ENCODE data around the gene CAPN12.

Gene CAPN12

GRCh38 chr19:38710416-38710702, 33.9 kb downstream of the CAPN12 start:
- no peak overlapping the region for H3K9ac ChIP-seq (ENCODE audit: low read depth, low read length, poor library complexity, severe bottlenecking)
- H3K4me2 ChIP-seq (ENCODE audit: low read depth, low read length, poor library complexity, severe bottlenecking), result no peak overlapping the region
- no peaks in the 10 kb centered on the region for H3K9me3 ChIP-seq (ENCODE audit: insufficient read depth, low read depth, low read length)
- no peaks in the 10 kb centered on the region for H4K20me1 ChIP-seq (ENCODE audit: insufficient read depth, low read length, poor library complexity, severe bottlenecking)
- peaks cover 96% of the 10 kb centered on the region; the same call in 1 of the 2 replicates for H3K36me3 ChIP-seq (ENCODE audit: insufficient read depth, low read length)
- no peaks in the 10 kb centered on the region for H3F3A ChIP-seq (ENCODE audit: low read depth)
- H3K4me1 ChIP-seq (ENCODE audit: insufficient read depth, low read length, poor library complexity, severe bottlenecking), result no peaks in the 10 kb centered on the region
- H2AFZ ChIP-seq (ENCODE audit: low read length), result no peak overlapping the region
- no peaks in the 10 kb centered on the region for H3K27me3 ChIP-seq (ENCODE audit: insufficient read depth, low read length, poor library complexity, severe bottlenecking)
- H3K79me2 ChIP-seq (ENCODE audit: insufficient read depth, low read length), result no peaks in the 10 kb centered on the region
- H3K4me3 ChIP-seq (ENCODE audit: low read length, poor library complexity, severe bottlenecking), result no peak overlapping the region
- no peaks in the 10 kb centered on the region for H3K9me2 ChIP-seq (replicated peaks; ENCODE audit: low read depth, low read length)
- TF ChIP-seq, protein P1, sequence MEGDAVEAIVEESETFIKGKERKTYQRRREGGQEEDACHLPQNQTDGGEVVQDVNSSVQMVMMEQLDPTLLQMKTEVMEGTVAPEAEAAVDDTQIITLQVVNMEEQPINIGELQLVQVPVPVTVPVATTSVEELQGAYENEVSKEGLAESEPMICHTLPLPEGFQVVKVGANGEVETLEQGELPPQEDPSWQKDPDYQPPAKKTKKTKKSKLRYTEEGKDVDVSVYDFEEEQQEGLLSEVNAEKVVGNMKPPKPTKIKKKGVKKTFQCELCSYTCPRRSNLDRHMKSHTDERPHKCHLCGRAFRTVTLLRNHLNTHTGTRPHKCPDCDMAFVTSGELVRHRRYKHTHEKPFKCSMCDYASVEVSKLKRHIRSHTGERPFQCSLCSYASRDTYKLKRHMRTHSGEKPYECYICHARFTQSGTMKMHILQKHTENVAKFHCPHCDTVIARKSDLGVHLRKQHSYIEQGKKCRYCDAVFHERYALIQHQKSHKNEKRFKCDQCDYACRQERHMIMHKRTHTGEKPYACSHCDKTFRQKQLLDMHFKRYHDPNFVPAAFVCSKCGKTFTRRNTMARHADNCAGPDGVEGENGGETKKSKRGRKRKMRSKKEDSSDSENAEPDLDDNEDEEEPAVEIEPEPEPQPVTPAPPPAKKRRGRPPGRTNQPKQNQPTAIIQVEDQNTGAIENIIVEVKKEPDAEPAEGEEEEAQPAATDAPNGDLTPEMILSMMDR (conservative IDR thresholded peaks at IDR 0.05; ENCODE audit: low read length), result no peak
- TF ChIP-seq EZH2phosphoT487 (IDR thresholded peaks at IDR 0.05; ENCODE audit: borderline replicate concordance), result no peak

DNA sequence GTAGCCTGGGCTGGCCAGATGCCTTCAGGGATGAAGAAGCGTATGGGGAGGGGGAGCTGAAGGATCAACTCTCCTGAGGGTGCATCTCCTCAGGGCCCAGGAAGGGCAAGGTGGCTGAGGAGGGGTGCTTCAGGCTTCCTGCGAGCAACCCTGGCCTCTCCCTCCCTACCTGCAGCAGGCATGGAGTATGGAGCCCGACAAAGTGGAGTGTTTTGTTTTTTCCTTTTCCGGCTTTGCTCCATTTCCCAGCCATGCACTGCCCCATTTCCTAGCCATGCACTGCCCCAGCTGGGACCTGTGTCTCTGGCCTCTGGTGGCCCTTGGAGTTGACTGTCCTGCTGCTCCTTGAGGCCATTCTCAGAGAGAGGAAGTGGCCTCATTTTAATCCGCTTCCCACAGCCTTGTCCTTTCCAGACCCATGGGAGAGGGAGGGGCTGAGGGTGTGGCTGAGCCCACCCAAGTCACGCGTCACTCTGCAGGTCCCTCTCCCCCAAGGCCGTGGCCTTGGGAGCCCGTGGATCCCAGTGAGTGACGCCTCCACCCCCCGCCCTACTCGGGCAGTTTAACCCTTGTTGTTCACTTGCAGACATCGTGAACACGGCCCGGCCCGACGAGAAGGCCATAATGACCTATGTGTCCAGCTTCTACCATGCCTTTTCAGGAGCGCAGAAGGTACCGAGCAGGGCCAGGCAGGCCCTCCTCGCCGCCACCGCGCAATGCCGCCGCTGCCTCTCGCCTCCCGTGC, 34.4 kb downstream of the CAPN12 start:
- Histone ChIP-seq H4K20me1 (ENCODE audit: insufficient read depth, low read length, poor library complexity, severe bottlenecking) (no peaks in the 10 kb centered on the region), H3F3A (ENCODE audit: low read depth) (no peaks in the 10 kb centered on the region), H2AFZ (ENCODE audit: low read length) (no peak overlapping the region), H3K36me3 (ENCODE audit: insufficient read depth, low read length) (peaks cover 100% of the 10 kb centered on the region; the same call in 1 of the 2 replicates), H3K27me3 (ENCODE audit: insufficient read depth, low read length, poor library complexity, severe bottlenecking) (no peaks in the 10 kb centered on the region), H3K9ac (ENCODE audit: low read depth, low read length, poor library complexity, severe bottlenecking) (no peak overlapping the region), H3K9me3 (ENCODE audit: insufficient read depth, low read depth, low read length) (no peaks in the 10 kb centered on the region), H3K9me2 (replicated peaks; ENCODE audit: low read depth, low read length) (no peaks in the 10 kb centered on the region), H3K4me1 (ENCODE audit: insufficient read depth, low read length, poor library complexity, severe bottlenecking) (no peaks in the 10 kb centered on the region), H3K4me3 (ENCODE audit: low read length, poor library complexity, severe bottlenecking) (no peak overlapping the region), H3K4me2 (ENCODE audit: low read depth, low read length, poor library complexity, severe bottlenecking) (no peak overlapping the region), H3K79me2 (ENCODE audit: insufficient read depth, low read length) (no peaks in the 10 kb centered on the region)
- TF ChIP-seq, protein P1 (conservative IDR thresholded peaks at IDR 0.05; ENCODE audit: low read length), result no peak
- no peak for TF ChIP-seq EZH2phosphoT487 (IDR thresholded peaks at IDR 0.05; ENCODE audit: borderline replicate concordance)

GRCh38 chr19:38709119-38709518, 35.2 kb downstream of the CAPN12 start:
- TF ChIP-seq, protein P1 (conservative IDR thresholded peaks at IDR 0.05; ENCODE audit: low read length), result no peak
- no peak for TF ChIP-seq EZH2phosphoT487 (IDR thresholded peaks at IDR 0.05; ENCODE audit: borderline replicate concordance)
- Histone ChIP-seq H3K9me3 (ENCODE audit: insufficient read depth, low read depth, low read length) (no peaks in the 10 kb centered on the region), H3K4me1 (ENCODE audit: insufficient read depth, low read length, poor library complexity, severe bottlenecking) (no peaks in the 10 kb centered on the region), H3K4me3 (ENCODE audit: low read length, poor library complexity, severe bottlenecking) (no peak overlapping the region), H3K4me2 (ENCODE audit: low read depth, low read length, poor library complexity, severe bottlenecking) (no peak overlapping the region), H3K9ac (ENCODE audit: low read depth, low read length, poor library complexity, severe bottlenecking) (no peak overlapping the region), H4K20me1 (ENCODE audit: insufficient read depth, low read length, poor library complexity, severe bottlenecking) (no peaks in the 10 kb centered on the region), H3K27me3 (ENCODE audit: insufficient read depth, low read length, poor library complexity, severe bottlenecking) (no peaks in the 10 kb centered on the region), H3K9me2 (replicated peaks; ENCODE audit: low read depth, low read length) (no peaks in the 10 kb centered on the region), H3K79me2 (ENCODE audit: insufficient read depth, low read length) (no peaks in the 10 kb centered on the region), H3K36me3 (ENCODE audit: insufficient read depth, low read length) (peaks cover 100% of the 10 kb centered on the region; the same call in 1 of the 2 replicates), H3F3A (ENCODE audit: low read depth) (no peaks in the 10 kb centered on the region), H2AFZ (ENCODE audit: low read length) (no peak overlapping the region)
